ENCODE results near the gene ASCL5.
A peak's percentile ranks its signal among the peaks of the same experiment; 100 is the strongest.

The ASCL5 gene

GRCh38 chr1:201084295-201084694 is 42.7 kb downstream of the ASCL5 start:
- peak; percentile 84 for DNase-seq

DNA sequence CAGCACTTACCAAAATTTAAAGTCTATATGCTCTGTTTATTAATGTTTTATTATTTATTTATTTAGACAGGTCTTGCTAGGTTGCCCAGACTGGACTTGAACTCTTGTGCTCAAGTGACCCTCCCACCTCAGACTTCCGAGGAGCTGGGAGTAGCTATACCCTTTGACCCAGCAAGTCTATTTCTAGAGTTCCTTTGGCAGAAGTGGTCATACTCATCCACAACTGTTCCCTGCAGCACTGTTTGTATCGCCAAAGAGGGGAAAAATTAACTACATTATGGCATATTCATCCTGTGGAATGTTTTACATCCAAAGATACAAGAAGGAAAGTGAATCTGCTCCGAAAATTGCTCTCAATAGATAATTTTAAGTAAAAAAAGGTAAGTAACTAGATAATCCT is 43.2 kb downstream of the ASCL5 start:
- DNase-seq = no peak

DNA sequence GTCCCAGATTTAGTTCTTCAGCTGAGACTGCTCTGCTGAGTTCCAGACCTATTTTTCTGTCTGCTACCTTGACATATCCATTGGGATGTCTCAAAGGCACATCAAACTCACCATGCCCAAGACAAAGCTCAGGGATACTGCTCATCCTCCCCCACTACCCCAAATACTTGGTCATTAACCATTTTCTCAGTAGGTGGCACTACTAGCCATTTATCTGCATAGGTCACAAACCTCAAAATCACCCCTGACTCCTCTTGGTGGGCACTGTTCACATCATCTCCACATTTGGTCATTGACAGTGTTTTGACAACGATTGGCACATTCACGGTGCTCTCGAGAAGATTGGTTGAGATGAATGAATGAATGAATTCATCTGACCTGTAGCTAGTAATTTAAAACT is 46.8 kb downstream of the ASCL5 start:
- DNase-seq = no peak

DNA sequence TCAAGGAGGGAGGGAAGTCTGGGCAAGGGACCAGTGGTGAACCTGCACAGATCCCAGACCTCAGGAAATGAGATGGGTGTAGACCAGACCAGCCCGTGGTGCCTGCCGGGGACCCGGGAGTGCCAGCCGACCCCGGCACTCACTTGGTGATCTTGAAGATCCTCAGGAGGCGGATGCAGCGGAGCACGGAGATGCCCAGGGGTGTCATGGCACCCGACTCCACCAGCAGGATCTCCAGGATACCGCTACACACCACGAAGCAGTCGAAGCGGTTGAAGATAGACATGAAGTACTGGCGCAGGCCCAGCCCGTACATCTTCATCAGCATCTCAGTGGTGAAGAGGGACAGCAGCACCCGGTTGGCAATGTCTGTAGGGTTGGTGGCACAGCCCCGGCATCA is 49.2 kb downstream of the ASCL5 start:
- DNase-seq = no peak

DNA sequence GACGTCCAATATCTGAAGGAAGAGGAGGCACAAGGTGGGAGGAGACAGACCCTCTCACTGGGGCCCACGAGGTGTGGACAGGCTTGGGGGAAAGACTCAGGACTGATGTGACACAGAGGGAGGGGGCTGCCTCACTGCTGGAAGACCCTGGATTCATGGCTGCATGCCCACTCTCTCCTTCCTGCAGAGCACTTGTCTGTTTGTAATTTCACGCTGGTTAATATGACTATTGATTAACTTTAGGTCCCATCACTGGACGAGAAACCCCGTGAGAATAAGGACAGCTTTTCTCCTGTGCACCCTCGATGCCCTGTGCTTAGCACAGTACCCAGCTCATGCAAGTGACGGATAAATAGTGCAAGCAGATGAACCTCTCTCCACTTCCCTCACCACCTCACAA is 49.9 kb downstream of the ASCL5 start:
- no peak for DNase-seq

GRCh38 chr1:201076092-201076491 is 50.9 kb downstream of the ASCL5 start:
- no peak for DNase-seq

GRCh38 chr1:201074018-201074417 is 53.0 kb downstream of the ASCL5 start:
- no peak for DNase-seq

DNA sequence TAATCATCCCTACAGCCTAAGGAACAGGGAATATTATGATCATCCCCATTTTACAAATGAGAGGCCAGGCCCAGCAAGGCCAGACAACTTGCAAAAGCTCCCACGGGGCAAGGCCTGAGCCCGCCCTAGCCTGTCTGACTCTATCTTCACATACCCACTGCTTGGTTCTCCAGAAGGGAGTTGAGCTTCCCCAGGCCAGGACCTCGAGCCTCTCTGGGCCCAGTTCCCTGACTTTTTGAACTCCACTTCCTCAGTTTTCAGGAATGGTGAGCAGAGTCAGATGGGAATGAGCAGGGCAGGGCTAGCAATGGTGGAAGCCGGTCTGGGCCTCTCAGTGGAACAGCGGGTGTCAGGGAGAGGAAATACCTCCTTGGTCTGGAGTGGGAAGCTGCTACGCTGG is 54.1 kb downstream of the ASCL5 start:
- DNase-seq = no peak

- DNase-seq = no peak
These were observed 54.8 kb downstream of the ASCL5 start for GRCh38 chr1:201072149-201072548.

DNA sequence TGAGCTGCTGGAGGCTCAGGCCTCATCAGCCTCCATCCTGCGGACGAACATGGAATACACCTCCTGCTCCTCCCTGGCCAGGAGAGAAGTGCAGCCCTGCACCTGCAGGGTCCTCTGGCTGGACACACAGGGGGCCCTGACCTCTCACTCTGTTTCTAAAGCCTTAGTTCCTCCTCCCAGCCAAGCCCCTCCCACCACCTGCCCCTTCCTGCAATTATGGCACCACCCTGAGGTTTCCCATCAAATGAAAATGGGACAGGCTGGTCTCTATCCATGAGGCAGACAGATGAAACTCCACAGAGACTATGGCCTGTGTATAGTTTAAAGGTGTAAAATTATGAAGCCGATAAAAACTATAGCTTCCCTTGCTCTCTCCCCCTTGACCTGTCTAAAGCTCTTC is 57.3 kb downstream of the ASCL5 start:
- DNase-seq = peak; percentile 33

DNA sequence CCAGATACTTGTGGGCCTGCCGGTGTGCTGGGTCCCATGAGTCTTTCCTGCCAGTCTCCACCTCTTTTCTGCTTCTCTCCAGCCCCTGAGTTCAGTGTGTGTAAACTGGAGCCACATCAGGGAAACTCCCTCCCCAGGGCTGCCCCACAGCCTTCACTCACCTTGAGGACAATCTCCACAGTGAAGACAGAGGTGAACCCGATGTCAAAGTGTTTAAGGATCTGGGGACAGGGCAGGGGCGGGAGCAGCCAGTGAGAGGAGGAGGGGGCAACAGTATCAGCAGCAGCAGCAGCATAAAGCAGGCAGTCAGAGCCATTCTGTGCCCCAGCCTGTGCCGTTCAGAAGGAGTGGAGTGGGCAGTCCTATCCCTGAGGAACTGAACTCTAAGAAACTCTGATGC is 58.0 kb downstream of the ASCL5 start:
- DNase-seq = no peak

DNA sequence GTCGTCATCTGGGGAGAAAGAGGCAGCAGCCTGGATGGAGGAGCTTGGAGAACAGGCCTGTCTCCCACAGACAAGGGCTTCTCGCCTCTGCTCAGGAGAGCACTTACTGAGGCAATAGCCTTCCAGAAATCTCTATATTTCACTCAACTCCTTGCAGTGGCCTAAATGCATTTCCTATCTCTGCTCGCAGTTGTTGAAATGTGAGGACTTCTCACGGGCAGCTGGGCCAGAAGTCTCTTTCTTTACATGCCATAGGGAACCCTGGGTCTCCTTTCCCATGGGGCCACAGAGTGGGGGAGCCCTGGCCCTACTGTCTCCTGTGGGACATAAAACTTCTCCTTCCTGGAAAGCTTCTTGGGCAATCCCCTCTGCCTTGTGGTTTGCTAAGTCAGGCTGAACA is 60.0 kb downstream of the ASCL5 start:
- no peak for DNase-seq

GRCh38 chr1:201065686-201066085 is 61.3 kb downstream of the ASCL5 start:
- no peak for DNase-seq

- no peak for DNase-seq
These were observed 62.2 kb downstream of the ASCL5 start for GRCh38 chr1:201064806-201065205.

All from COR-L47 (cell line).